OCI-LY1 (cell line): Measurements from ENCODE around the gene FRMD4A.

ENCODE experiments used
- CTCF ChIP-seq: fragments of 200-600 bp; sonication (generic), shearing (Covaris generic); IDR thresholded peaks from 2 replicates; pipeline ENCODE4 v1.5.1; 2017; ENCODE audit warnings: mild to moderate bottlenecking, antibody characterized with exemption, low read length, moderate library complexity, mixed read lengths
- EZH2 ChIP-seq: fragments of 200-600 bp; sonication (generic), shearing (Covaris generic); IDR thresholded peaks from 2 replicates; pipeline ENCODE4 v1.8.0; 2017; ENCODE audit warnings: borderline replicate concordance, mixed run types, mild to moderate bottlenecking, antibody characterized with exemption, low read length, moderate library complexity, mixed read lengths

GRCh38 chr10:13871776-13872175 is 458.9 kb downstream of the FRMD4A start:
- TF ChIP-seq CTCF = no peak
- no peak for TF ChIP-seq EZH2
